Upper lobe of left lung (tissue), 4 donors: ENCODE measurements around the gene FAM222A.

Experiments
- EP300 ChIP-seq, 4 donors: sonication (generic); formaldehyde crosslinking; IDR thresholded peaks; one replicate each; pipeline ENCODE4 v1.5.1; 2017; ENCODE audit warnings: antibody characterized with exemption in 4 of 4, control low read depth in 2 of 4
- POLR2A ChIP-seq, 4 donors: fragments of 450-650 bp; IDR thresholded peaks; one replicate each; pipeline ENCODE4 v1.5.1; 2016 to 2017; ENCODE audit warnings: antibody characterized with exemption in 4 of 4, mild to moderate bottlenecking in 2 of 4
- POLR2AphosphoS5 ChIP-seq, 2 donors: sonication (generic); formaldehyde crosslinking; IDR thresholded peaks; one replicate each; pipeline ENCODE4 v1.5.1; 2017; ENCODE audit warnings: antibody characterized with exemption in 2 of 2
- TF ChIP-seq, protein P1 (sequence below), 6 experiments: fragments of 450-650 bp in 4 of 6; fragments of 200-600 bp in 2 of 6; sonication (generic) in 2 of 6; IDR thresholded peaks; one replicate each; pipeline ENCODE4 v1.5.1; 2016 to 2019; ENCODE audit warnings: antibody characterized with exemption in 6 of 6

DNA sequence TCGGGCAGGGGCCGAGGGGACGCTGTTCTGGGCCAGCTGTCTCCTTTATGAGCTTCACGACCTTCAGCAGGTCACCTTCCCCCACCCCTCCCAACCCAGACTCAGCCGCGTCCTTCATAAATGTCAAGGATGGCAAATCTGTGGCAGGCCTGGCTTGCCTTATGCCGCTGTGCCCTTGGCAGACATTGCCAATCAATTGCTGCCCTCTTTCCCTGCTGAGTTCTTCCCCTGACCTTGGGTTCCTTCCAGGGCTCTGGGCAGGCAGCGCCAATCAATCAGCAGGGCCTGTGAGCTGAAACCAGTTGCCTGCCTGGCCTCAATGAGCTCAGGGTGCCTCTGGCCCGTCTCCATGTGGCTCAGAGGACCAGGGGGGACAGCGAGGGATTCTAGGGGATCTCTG lies 7.7 kb downstream of the FAM222A start:
- TF ChIP-seq, protein P1, sequence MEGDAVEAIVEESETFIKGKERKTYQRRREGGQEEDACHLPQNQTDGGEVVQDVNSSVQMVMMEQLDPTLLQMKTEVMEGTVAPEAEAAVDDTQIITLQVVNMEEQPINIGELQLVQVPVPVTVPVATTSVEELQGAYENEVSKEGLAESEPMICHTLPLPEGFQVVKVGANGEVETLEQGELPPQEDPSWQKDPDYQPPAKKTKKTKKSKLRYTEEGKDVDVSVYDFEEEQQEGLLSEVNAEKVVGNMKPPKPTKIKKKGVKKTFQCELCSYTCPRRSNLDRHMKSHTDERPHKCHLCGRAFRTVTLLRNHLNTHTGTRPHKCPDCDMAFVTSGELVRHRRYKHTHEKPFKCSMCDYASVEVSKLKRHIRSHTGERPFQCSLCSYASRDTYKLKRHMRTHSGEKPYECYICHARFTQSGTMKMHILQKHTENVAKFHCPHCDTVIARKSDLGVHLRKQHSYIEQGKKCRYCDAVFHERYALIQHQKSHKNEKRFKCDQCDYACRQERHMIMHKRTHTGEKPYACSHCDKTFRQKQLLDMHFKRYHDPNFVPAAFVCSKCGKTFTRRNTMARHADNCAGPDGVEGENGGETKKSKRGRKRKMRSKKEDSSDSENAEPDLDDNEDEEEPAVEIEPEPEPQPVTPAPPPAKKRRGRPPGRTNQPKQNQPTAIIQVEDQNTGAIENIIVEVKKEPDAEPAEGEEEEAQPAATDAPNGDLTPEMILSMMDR (IDR thresholded peaks at IDR 0.05) = no peak
- TF ChIP-seq EP300 (IDR thresholded peaks at IDR 0.05) (no peak), POLR2A (IDR thresholded peaks at IDR 0.05) (no peak), POLR2AphosphoS5 (IDR thresholded peaks at IDR 0.05) (no peak)
